GM12872 (cell line): ENCODE measurements around the gene PRKCA.

ENCODE experiments used
- CTCF ChIP-seq: IDR thresholded peaks from 3 replicates; pipeline ENCODE4 v1.5.1; 2011; ENCODE audit warnings: low read depth, mild to moderate bottlenecking, low read length, moderate library complexity; ENCODE audit not compliant: insufficient read depth

Gene PRKCA

DNA sequence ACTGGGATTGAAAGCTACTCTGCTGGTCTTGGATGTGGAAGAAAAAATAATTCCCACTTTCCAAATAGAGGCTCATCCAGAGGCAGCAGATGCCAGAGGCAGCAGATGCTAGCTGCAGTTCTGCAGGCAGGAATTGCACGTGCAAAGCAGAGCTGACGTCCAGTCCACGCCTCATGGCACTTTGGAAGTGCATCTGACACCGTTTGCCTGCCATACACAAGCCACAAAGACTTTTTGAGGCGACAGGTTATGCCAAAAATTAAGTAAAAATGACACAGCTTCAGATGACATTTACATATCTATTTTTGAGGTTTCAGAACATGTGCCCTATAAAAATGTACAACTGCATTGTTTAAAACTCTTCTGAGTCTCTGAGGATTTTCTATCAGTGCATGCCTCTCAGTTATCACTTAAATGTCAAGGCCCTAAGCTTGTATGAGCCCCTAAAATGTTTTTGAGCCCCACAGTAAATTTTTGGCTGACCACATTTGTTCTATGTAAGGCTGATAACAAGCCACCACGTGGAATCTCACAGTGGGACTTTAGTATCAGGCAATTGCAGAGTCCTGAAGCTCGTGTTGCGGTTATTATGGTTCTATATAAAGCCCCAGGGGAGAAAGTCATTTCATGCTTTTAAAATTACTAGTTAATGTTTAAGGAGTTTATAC, 239.2 kb downstream of the PRKCA start:
- no peak for TF ChIP-seq CTCF

- TF ChIP-seq CTCF: no peak
Measured at GRCh38 chr17:66542129-66542966, 239.9 kb downstream of the PRKCA start.

- TF ChIP-seq CTCF: no peak
Measured at GRCh38 chr17:66542967-66543520, 240.6 kb downstream of the PRKCA start.

DNA sequence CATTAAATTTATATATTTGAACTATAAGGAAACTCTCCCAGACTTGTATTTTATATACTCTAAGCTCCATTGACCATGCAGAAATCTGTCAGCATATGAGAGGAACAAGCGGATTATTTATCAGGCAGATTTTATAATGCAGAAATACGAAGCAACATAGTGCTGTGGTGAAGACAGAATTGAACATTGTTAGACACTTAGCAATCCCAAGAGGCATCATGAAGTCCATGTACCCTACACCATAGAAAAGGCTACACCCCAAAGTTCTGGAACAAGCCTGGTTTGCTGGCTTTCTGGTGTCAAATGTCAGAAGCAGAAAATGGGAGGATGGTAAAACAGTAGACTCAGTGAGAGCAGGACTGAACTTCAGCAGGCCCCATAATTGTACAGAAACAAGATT, 241.1 kb downstream of the PRKCA start:
- no peak for TF ChIP-seq CTCF

- no peak for TF ChIP-seq CTCF
Measured at GRCh38 chr17:66545918-66546317, 243.5 kb downstream of the PRKCA start.

DNA sequence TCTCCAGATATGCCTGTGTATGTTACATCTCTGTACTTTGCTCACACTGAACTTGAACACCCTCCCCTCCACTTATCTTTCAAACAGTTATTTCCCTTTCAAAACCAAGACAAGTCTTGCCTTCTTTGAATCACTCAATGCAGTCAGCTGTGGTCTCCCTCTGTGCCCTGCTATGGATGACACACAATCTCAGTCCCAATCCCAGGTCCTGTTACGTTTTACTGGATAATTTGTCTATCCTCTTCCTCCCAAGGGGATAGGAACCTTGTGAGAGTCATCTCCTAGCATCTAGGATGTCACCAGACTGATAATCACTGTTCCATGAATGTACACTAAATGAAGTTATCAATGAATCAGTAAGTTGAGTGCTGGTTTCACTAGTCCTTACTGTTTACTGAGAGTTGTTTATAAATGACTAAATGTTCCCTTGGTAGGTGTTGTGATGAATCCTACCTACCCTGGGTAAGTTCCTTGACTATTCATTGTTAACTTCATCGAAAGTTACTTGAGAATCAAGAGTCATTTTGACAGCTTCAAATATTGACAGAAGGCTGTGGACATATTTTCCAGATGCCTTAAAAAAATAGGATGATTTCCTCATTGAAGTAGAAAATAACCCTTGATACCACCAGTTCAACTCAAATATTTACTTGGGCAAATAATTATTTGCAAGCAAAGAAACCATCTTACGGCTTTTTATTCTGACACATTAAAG, 244.9 kb downstream of the PRKCA start:
- no peak for TF ChIP-seq CTCF

DNA sequence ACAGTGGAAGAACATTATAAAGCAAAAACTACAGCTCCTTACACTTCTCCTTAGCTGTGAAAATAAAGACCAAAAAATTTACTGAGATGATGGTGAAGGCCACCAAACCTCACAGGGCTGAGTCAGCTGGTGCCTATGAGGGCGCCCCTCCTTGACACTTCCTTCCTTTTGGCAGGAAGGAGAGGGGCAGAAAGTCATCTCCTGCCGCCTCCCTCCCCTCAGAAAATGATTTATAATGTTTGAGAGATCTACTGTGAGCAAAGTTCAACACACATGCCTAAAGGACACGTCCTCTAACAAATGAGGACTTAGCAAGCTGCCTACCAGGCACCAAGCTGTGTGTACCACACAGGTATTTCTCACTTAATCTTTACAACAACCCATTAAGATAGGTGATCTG, 245.7 kb downstream of the PRKCA start:
- TF ChIP-seq CTCF: no peak
